Kidney (tissue), 14 donors: Measurements from ENCODE around the gene C10orf90. TPM values are rescaled to one million over a fixed set of nuclear protein-coding genes. Genes with fewer than 3 reads are reported as not detected.

ENCODE experiments used
- DNase-seq, 5 donors: peaks; one replicate each; pipeline ENCODE4 v3.0.0-alpha.2; 2013 to 2020
- FAIRE-seq: peaks from 2 replicates; lab custom pipeline; 2012; peaks lifted over from hg19 to GRCh38; lab: Jason Lieb, UNC
- H3K27ac ChIP-seq, 2 donors: one replicate each; pipeline ENCODE4 v1.7.0; 2013; ENCODE audit warnings: low read depth in 2 of 2, low read length in 2 of 2, inconsistent platforms in 1 of 2
- H3K27me3 ChIP-seq: one replicate; pipeline ENCODE4 v1.7.1; 2013; ENCODE audit warnings: low read length, inconsistent platforms; ENCODE audit not compliant: control insufficient read depth, insufficient read depth
- H3K36me3 ChIP-seq, 3 donors: one replicate each; pipeline versions ENCODE4 v1.7.0 to v1.7.1; 2013; ENCODE audit warnings: low read length in 3 of 3, control low read depth in 1 of 3, inconsistent platforms in 1 of 3; ENCODE audit not compliant: insufficient read depth in 3 of 3, control insufficient read depth in 2 of 3
- H3K4me1 ChIP-seq, 3 donors: one replicate each; pipeline versions ENCODE4 v1.7.0 to v1.7.1; 2013; ENCODE audit warnings: low read length in 3 of 3, inconsistent platforms in 1 of 3, low read depth in 1 of 3; ENCODE audit not compliant: control insufficient read depth in 2 of 3, insufficient read depth in 2 of 3
- H3K4me3 ChIP-seq, 3 donors: one replicate each; pipeline versions ENCODE4 v1.7.0 to v1.8.1; 2013; ENCODE audit warnings: low read length in 3 of 3, control low read depth in 1 of 3, inconsistent platforms in 1 of 3
- H3K9ac ChIP-seq, 3 donors: one replicate each; pipeline versions ENCODE4 v1.7.0 to v1.7.1; 2013; ENCODE audit warnings: low read length in 3 of 3, control low read depth in 1 of 3, inconsistent platforms in 1 of 3
- H3K9me3 ChIP-seq, 3 donors: one replicate each; pipeline versions ENCODE4 v1.7.0 to v1.7.1; 2013; ENCODE audit warnings: low read length in 3 of 3, control low read depth in 1 of 3, inconsistent platforms in 1 of 3; ENCODE audit not compliant: control insufficient read depth in 2 of 3, insufficient read depth in 1 of 3
- CTCF ChIP-seq: IDR thresholded peaks from 3 replicates; pipeline ENCODE4 v1.5.1; 2012; ENCODE audit warnings: mild to moderate bottlenecking, moderate library complexity, borderline replicate concordance; ENCODE audit not compliant: insufficient read depth; ENCODE audit errors: extremely low read depth
- intact Hi-C: fragments of 100-400 bp; cut with DNase I; formaldehyde crosslinking; loops from one replicate; pipeline ENCODE4 v1.11.1; 2022
- polyA plus RNA-seq: library from polyadenylated mRNA; stranded (reverse); fragments of 350-450 nt; fragmentation: Illumina TruSeq; extraction: RNeasy Lipid Tissue Mini Kit (QIAGEN cat#74804); gene quantifications from one replicate; pipeline ENCODE4 v1.2.3, GENCODE V29; 2014; ENCODE audit warnings: low read depth, low replicate concordance; ENCODE audit not compliant: insufficient read depth
- total RNA-seq: library from RNA; stranded (reverse); fragmentation: NEBNext Ultra II Directional; extraction: Animal tissue kit (Norgen Biotek cat#: 25700); gene quantifications from one replicate; pipeline ENCODE4 v1.2.1, GENCODE V29; 2021
- donor health status: control.
- donor health status: control.
- donor health status: control.
- donor health status: control.
- donor health status: control.
- donor health status: DM: yes; HTN: yes; CAD: no.
- donor health status: Normal renal cell carcinoma (clear cell type).

Gene C10orf90
- total and polyA plus RNA-seq, 2 donors from 2014 or later = 0.30 TPM; not detected in 1

- H3K27me3 ChIP-seq = no peaks in the 10 kb centered on the region
- FAIRE-seq (no peak), DNase-seq (no peak)
- no peak overlapping the region for H3K4me3 ChIP-seq
- TF ChIP-seq CTCF = no peak
- intact Hi-C loops = no loop called here
- H3K4me1 ChIP-seq = no peaks in the 10 kb centered on the region
- no peaks in the 10 kb centered on the region for H3K36me3 ChIP-seq
- no peak overlapping the region for H3K27ac ChIP-seq
- no peak overlapping the region for H3K9ac ChIP-seq
- no peaks in the 10 kb centered on the region for H3K9me3 ChIP-seq
Observed at GRCh38 chr10:126468876-126469643, 201.4 kb downstream of the C10orf90 start.

- H3K4me3 ChIP-seq = no peak overlapping the region
- TF ChIP-seq CTCF = no peak
- no peaks in the 10 kb centered on the region for H3K9me3 ChIP-seq
- no peaks in the 10 kb centered on the region for H3K27me3 ChIP-seq
- DNase-seq (no peak), FAIRE-seq (no peak)
- H3K27ac ChIP-seq = no peak overlapping the region
- no peaks in the 10 kb centered on the region for H3K4me1 ChIP-seq
- intact Hi-C loops = no loop called here
- H3K9ac ChIP-seq = no peak overlapping the region
- no peaks in the 10 kb centered on the region for H3K36me3 ChIP-seq
Observed at GRCh38 chr10:126468467-126468866, 202.0 kb downstream of the C10orf90 start.

DNA sequence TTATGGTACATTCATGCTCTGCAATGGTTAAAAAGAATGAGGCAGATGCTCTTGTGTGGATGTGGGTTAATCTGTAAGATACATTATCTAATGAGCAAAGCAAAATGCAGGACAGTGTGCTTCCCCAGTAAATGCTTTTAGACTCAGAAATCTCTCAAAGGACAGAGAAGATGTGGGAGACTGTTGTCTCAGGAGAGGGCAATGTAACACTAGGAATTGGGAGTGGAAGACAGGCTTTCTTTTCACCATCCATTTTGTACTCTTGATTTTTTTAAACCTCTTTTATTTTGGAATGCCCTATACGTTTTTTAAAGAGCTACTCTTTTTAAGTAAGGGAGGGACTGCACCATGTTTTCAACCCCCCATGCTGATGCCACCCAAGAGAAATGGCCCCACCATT is 204.7 kb downstream of the C10orf90 start:
- H3K9me3 ChIP-seq = no peaks in the 10 kb centered on the region

More for the DNA sequence above, 204.7 kb downstream of the C10orf90 start:
- intact Hi-C loops = no loop called here
- Histone ChIP-seq H3K36me3 (no peaks in the 10 kb centered on the region), H3K4me1 (no peaks in the 10 kb centered on the region), H3K9ac (no peak overlapping the region), H3K27me3 (no peaks in the 10 kb centered on the region), H3K27ac (no peak overlapping the region), H3K4me3 (no peak overlapping the region)
- no peak for DNase-seq
- no peak for FAIRE-seq
- TF ChIP-seq CTCF = no peak
